GM19395 (cell line): ENCODE results near the gene RPP30.
A peak's percentile ranks its signal among the peaks of the same experiment; 100 is the strongest.
"Not testable (repeated sequence)": the region's sequence is repeated elsewhere in the genome, so short reads cannot be mapped to it uniquely, and the experiment has no call there.

ENCODE experiments used
- ATAC-seq: cut with Tn5 transposase; IDR thresholded peaks from one replicate; pipeline ENCODE4 v1.9.1; 2021; ENCODE audit warnings: mild to moderate bottlenecking, moderate library complexity; ENCODE audit not compliant: unreplicated experiment

Gene RPP30

DNA sequence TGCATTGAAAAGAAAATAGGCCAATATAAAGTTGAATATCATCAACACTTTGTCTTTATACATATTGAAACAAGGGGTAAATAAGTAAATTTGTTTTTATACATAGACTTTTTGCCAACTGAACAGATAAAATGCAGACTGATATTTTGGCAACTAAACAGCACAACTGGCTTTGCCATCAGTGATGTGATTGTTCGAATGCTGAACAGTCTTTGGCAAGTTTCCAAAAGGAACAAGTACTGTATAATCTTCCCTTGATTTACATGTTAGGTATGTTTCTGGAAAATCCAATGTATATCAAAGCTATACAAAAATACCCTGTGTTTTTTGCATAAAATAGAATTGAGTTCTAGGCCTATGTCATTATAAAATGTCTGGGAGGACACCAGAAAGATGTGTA lies 67.3 kb downstream of the RPP30 start:
- ATAC-seq = no peak

DNA sequence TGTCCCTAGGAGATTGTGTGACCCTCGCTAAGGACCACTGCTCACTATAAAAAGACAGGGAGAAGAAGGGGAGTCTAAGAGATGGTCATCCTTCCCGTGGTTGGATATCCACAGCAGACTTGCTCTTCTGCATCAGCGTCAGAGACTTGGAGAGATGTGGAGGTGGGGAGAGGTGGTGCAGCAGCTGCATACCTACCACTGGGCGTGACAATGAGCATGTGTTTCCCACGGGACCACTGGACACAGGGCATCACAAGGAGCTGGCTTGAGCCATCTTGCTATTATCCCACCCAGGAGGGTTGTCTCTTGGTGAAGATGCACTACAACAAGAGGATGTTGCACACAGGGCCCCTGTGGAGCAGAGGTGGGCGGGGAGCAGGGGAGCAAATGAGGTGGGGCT lies 67.9 kb downstream of the RPP30 start:
- ATAC-seq = no peak

DNA sequence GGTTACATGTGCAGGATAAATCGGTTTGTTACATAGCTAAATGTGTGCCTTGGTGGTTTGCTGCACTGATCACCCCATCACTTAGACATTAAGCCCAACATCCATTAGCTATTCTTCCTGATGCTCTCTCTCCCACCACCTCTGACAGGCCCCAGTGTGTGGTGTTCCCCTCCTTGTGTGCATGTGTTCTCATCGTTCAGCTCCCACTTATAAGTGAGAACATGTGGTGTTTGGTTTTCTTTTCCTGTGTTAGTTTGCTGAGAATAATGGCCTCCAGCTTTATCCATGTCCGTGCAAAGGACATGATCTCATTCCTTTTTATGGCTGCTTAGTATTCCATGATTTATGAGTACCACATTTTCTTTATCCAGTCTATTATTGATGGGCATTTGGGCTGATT lies 71.2 kb downstream of the RPP30 start:
- not testable (repeated sequence) for ATAC-seq

DNA sequence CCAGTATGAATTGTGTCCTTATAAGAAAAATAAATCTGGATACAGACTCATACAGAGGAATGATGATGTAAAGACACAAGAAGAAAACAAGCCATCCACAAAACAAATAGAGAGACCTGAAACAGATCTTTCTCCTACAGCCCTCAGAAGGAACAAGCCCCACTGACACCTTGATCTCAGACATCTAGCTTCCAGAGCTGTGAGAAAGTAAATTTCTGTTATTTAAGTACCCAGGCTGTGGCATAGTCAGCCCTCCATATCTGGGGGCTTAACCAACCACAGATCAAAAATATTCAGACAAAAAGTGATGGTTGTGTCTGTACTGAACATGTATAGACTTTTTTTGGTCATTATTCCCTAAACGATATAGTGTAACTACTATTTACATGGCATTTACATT lies 73.0 kb downstream of the RPP30 start:
- ATAC-seq = no peak

DNA sequence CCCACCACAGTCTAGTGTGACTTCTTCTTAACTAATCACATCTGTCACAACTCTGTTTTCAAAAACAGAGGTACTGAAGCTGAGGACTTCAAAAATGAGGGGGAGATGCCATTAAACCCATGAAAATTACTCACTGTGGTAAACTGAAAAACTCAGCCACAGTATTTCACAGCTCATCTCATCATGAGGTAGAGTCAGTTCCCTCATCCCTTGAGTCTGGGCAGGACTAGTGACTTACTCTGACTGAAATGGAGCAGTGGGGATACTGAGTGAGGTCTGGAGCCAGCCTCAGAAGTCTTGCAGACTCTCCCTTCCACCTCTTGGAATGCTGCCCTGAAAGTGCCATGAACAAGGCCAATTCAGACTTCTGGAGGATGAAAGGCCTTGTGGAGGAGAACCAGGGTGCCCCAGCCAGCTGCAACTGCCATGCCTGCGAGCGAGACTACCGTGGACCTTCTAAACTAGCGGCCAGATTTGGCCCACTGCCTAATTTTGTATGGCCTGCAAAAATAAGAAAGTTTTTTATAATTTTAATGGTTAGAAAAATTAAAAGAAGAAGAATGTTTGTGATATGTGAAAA lies 73.8 kb downstream of the RPP30 start:
- ATAC-seq = no peak

DNA sequence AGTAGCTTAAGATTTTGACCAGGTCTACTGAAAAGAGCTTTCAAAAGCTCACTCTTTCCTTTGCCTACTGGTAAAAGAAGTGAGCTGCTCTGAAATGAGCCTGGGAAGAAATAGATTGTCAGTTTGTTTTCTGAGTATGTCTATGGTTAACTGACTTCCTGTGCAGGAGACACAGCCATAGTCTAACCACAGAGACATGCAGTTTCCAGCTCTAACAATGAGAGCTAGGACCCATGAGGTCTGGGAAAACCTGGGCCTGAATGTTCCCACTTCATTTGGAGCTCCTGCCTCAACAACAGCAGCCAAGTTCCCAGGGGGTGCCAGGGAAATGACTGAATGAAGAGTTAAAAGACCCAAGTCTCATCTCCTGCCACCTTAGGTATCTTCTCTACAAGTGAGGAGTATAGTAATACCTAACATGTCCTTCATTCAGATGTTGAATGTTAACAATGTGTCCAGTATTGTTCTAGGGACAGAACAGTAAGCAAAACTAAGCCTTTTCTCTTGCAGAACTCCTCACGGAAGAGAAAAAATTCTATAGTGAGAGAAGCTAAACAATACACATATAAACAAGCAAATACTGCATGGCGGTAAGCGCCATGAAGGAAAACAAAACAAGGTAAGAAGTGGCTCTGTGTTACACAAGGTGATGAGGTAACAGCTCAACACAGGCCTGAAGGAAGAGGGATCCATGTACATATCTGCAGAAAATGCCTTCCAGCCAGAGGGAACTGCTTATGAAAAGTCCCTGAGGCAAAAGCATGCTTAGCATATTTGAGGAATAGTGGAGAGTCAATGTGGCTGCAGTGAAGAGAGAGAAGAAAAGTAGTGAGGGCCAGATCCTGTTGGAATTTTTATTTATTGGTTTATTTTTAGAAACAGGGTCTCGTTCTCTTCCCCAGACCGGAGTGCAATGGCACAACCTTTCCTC lies 75.5 kb downstream of the RPP30 start:
- ATAC-seq = peak; percentile 88
